Body of pancreas (tissue), 4 donors: ENCODE results near the gene STRA8.

Source experiments
- POLR2A ChIP-seq, 3 donors: fragments of 450-650 bp; IDR thresholded peaks; one replicate each; pipeline ENCODE4 v1.6.1; 2016; ENCODE audit warnings: antibody characterized with exemption in 3 of 3, mild to moderate bottlenecking in 2 of 3
- TF ChIP-seq, protein P1 (sequence below), 7 experiments: fragments of 450-650 bp in 4 of 7; fragments of 200-600 bp in 3 of 7; sonication (generic) in 3 of 7; IDR thresholded peaks; one replicate each; pipeline ENCODE4 v1.5.1; 2016 to 2019; ENCODE audit warnings: antibody characterized with exemption in 7 of 7

GRCh38 chr7:135285547-135286233 is 52.1 kb downstream of the STRA8 start:
- TF ChIP-seq, protein P1, sequence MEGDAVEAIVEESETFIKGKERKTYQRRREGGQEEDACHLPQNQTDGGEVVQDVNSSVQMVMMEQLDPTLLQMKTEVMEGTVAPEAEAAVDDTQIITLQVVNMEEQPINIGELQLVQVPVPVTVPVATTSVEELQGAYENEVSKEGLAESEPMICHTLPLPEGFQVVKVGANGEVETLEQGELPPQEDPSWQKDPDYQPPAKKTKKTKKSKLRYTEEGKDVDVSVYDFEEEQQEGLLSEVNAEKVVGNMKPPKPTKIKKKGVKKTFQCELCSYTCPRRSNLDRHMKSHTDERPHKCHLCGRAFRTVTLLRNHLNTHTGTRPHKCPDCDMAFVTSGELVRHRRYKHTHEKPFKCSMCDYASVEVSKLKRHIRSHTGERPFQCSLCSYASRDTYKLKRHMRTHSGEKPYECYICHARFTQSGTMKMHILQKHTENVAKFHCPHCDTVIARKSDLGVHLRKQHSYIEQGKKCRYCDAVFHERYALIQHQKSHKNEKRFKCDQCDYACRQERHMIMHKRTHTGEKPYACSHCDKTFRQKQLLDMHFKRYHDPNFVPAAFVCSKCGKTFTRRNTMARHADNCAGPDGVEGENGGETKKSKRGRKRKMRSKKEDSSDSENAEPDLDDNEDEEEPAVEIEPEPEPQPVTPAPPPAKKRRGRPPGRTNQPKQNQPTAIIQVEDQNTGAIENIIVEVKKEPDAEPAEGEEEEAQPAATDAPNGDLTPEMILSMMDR (IDR thresholded peaks at IDR 0.05), result no peak
- no peak for TF ChIP-seq POLR2A (IDR thresholded peaks at IDR 0.05)
